MM.1S (cell line): ENCODE data around the gene IFT172.

ENCODE experiments used
- DNase-seq: peaks from one replicate; pipeline ENCODE4 v3.0.0-alpha.2; 2015
- H2AFZ ChIP-seq: fragments of 300-600 bp; sonication (generic); 2 replicates; pipeline ENCODE4 v1.6.0; 2016; ENCODE audit warnings: antibody characterized with exemption, low read length
- H3F3A ChIP-seq: fragments of 300-600 bp; sonication (generic); 2 replicates; pipeline ENCODE4 v1.6.1; 2016; ENCODE audit warnings: mild to moderate bottlenecking, antibody characterized with exemption, low read length, moderate library complexity, mixed read lengths; ENCODE audit not compliant: insufficient read depth
- H3K27ac ChIP-seq: fragments of 300-600 bp; sonication (generic); 2 replicates; pipeline ENCODE4 v1.5.1; 2016; ENCODE audit warnings: mild to moderate bottlenecking, low read length
- H3K27me3 ChIP-seq: fragments of 300-600 bp; sonication (generic); replicated peaks from 2 replicates; pipeline ENCODE4 v1.6.0; 2016; ENCODE audit warnings: low read length; ENCODE audit not compliant: insufficient read depth
- H3K36me3 ChIP-seq: fragments of 300-600 bp; sonication (generic); replicated peaks from 2 replicates; pipeline ENCODE4 v1.6.1; 2016; ENCODE audit warnings: mild to moderate bottlenecking, low read length, mixed read lengths; ENCODE audit not compliant: insufficient read depth
- H3K4me1 ChIP-seq: fragments of 300-600 bp; sonication (generic); 2 replicates; pipeline ENCODE4 v1.6.1; 2016; ENCODE audit warnings: low read length, mixed read lengths
- H3K4me2 ChIP-seq: fragments of 300-600 bp; sonication (generic); 2 replicates; pipeline ENCODE4 v1.6.0; 2016; ENCODE audit warnings: low read depth, low read length
- H3K4me3 ChIP-seq: fragments of 300-600 bp; sonication (generic); 2 replicates; pipeline ENCODE4 v1.5.1; 2016; ENCODE audit warnings: low read length, mixed read lengths
- H3K79me2 ChIP-seq: fragments of 300-600 bp; sonication (generic); 2 replicates; pipeline ENCODE4 v1.6.1; 2016; ENCODE audit warnings: mixed run types, low read length, mixed read lengths
- H3K9ac ChIP-seq: fragments of 300-600 bp; sonication (generic); 2 replicates; pipeline ENCODE4 v1.6.1; 2016; ENCODE audit warnings: low read length, mixed read lengths
- H3K9me2 ChIP-seq: fragments of 300-600 bp; sonication (generic); replicated peaks from 2 replicates; pipeline ENCODE4 v1.6.1; 2016; ENCODE audit warnings: mild to moderate bottlenecking, low read length, mixed read lengths; ENCODE audit not compliant: insufficient read depth
- H3K9me3 ChIP-seq: fragments of 300-600 bp; sonication (generic); replicated peaks from 2 replicates; pipeline ENCODE4 v1.6.1; 2016; ENCODE audit warnings: mild to moderate bottlenecking, low read length, mixed read lengths; ENCODE audit not compliant: insufficient read depth
- H4K20me1 ChIP-seq: fragments of 300-600 bp; sonication (generic); 2 replicates; pipeline ENCODE4 v1.6.1; 2016; ENCODE audit warnings: mild to moderate bottlenecking, low read length, moderate library complexity, mixed read lengths; ENCODE audit not compliant: insufficient read depth
- EZH2 ChIP-seq: fragments of 300-600 bp; sonication (generic); optimal IDR thresholded peaks from 2 replicates; pipeline ENCODE3; 2017; ENCODE audit warnings: low read depth, mild to moderate bottlenecking, antibody characterized with exemption, low read length, mixed read lengths
- EZH2phosphoT487 ChIP-seq: fragments of 300-600 bp; sonication (generic); IDR thresholded peaks from 2 replicates; pipeline ENCODE4 v1.6.1; 2018; ENCODE audit warnings: antibody characterized with exemption, low read length
- TF ChIP-seq, protein P1 (sequence below): fragments of 300-600 bp; sonication (generic); IDR thresholded peaks from 2 replicates; pipeline ENCODE4 v1.5.1; 2016; ENCODE audit warnings: antibody characterized with exemption, low read length, mixed read lengths

Gene IFT172

DNA sequence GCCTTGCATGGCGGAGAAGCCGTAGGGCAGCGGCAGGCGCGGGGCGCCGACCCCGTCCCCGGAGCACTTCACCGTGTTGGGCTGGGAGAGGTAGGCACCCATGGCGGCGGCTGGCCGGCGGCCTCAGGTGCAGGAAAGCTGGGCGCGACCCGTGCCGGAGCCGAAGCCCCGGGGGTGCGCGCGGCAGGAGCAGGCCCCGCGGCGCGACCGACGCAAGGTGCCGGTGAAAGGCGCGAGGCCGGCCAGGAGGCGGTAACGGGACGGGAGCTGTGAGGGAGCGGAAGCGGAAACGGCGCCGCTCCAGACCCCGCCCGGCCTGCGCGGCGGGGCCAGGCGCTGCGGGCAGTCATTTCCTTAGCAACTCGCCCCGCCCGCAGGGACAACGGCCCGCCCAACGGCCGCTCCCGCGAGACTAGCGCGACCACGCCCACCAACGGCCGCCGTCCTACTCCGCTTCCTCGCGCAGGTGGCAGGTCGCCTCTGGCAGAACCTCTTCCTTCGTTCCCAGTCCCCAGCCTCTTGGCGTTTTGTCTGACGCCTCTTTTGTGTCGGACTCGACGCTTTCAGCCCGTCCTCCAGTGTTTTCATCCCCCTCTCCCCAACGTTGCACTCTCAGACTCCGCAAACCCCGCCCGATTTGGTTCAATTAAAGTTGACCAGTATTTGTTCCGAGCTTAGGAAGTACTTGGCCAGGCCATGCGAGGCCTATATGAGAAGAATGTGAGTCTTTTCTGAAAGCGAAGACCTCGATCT lies 80.0 kb downstream of the IFT172 start, which contains the start of gene PPM1G:
TSS of gene PPM1G (minus strand) at position 271 of the 753 bp plus-strand sequence. CDS start at position 102, 169 bp downstream.
- peaks cover 14% of the 10 kb centered on the region; the same call in 1 of the 2 replicates for H3F3A ChIP-seq
- peak within 1 kb of the TSS; percentile 95 for H3K4me3 ChIP-seq
- TF ChIP-seq EZH2phosphoT487 (no peak), EZH2 (no peak)
- TF ChIP-seq, protein P1, sequence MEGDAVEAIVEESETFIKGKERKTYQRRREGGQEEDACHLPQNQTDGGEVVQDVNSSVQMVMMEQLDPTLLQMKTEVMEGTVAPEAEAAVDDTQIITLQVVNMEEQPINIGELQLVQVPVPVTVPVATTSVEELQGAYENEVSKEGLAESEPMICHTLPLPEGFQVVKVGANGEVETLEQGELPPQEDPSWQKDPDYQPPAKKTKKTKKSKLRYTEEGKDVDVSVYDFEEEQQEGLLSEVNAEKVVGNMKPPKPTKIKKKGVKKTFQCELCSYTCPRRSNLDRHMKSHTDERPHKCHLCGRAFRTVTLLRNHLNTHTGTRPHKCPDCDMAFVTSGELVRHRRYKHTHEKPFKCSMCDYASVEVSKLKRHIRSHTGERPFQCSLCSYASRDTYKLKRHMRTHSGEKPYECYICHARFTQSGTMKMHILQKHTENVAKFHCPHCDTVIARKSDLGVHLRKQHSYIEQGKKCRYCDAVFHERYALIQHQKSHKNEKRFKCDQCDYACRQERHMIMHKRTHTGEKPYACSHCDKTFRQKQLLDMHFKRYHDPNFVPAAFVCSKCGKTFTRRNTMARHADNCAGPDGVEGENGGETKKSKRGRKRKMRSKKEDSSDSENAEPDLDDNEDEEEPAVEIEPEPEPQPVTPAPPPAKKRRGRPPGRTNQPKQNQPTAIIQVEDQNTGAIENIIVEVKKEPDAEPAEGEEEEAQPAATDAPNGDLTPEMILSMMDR: no peak
- no peaks in the 10 kb centered on the region for H3K9me2 ChIP-seq
- peaks cover 49% of the 10 kb centered on the region for H3K79me2 ChIP-seq
- H3K4me1 ChIP-seq: peaks cover 10% of the 10 kb centered on the region
- DNase-seq: peak; percentile 95
- peak within 1 kb of the TSS; percentile 75 for H3K27ac ChIP-seq
- H3K9me3 ChIP-seq: no peaks in the 10 kb centered on the region
- H2AFZ ChIP-seq: peak within 1 kb of the TSS; percentile 99
- H3K9ac ChIP-seq: peak within 1 kb of the TSS; percentile 91
- H3K27me3 ChIP-seq: no peaks in the 10 kb centered on the region
- H4K20me1 ChIP-seq: peaks cover 5% of the 10 kb centered on the region; the same call in 1 of the 2 replicates
- H3K36me3 ChIP-seq: 0 out of 2 replicates have a peak, but pooled peaks cover 3% of the 10 kb centered on the region
- peak within 1 kb of the TSS; percentile 97 for H3K4me2 ChIP-seq

DNA sequence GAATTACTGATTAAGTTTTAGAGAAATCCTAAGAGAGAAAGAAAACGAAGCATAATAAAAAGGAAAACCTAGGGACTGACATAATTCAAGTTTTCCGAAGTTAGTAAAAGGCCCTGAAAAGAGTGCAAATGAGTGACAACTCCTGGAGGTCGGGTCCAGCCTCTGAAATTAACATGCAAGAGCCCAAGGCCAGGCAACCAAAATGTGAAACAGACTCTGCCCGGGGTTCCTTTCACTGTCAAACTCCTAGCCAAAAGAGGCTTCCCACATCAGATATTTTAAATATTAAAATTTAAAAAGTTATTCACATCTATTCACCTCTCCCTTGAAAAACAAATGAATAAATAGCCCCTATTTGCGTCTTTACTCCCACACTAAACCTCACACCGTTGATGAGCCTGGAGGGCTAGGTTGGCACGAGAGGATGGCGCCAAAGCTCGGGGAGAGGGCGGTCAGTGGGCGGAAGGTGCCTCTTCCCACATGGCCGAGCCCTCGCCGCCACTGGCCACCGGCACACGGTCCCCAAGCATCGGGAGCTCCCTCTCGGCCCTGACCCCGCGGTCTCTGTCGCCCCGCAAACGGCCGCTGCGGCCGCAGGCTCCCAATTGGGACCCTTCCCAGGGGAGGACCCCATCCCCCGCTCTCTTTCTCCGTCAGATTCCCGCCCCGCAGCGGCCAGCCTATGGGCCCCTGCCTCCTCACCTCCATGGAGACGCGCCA lies 80.8 kb downstream of the IFT172 start:
- H3K79me2 ChIP-seq: peaks cover 56% of the 10 kb centered on the region
- H3K9ac ChIP-seq: peak overlapping the region; percentile 91
- TF ChIP-seq, protein P1: no peak
- TF ChIP-seq EZH2 (no peak), EZH2phosphoT487 (no peak)
- H3K27me3 ChIP-seq: no peaks in the 10 kb centered on the region
- peaks cover 10% of the 10 kb centered on the region; the same call in 1 of the 2 replicates for H4K20me1 ChIP-seq
- H3K9me3 ChIP-seq: no peaks in the 10 kb centered on the region
- H3F3A ChIP-seq: peaks cover 14% of the 10 kb centered on the region; the same call in 1 of the 2 replicates
- peak overlapping the region; percentile 95 for H3K4me3 ChIP-seq
- H3K9me2 ChIP-seq: no peaks in the 10 kb centered on the region
- peaks cover 10% of the 10 kb centered on the region for H3K4me1 ChIP-seq
- H3K4me2 ChIP-seq: peak overlapping the region; percentile 62
- H3K27ac ChIP-seq: peak overlapping the region; percentile 75
- peak overlapping the region; percentile 88 for H2AFZ ChIP-seq
- peak; percentile 43 for DNase-seq
- 0 out of 2 replicates have a peak, but pooled peaks cover 3% of the 10 kb centered on the region for H3K36me3 ChIP-seq

GRCh38 chr2:27407798-27408491 lies 81.6 kb downstream of the IFT172 start:
- H3K9ac ChIP-seq: peak overlapping the region; percentile 91; the same call in 1 of the 2 replicates
- H3K27me3 ChIP-seq: no peaks in the 10 kb centered on the region
- H3K27ac ChIP-seq: peak overlapping the region; percentile 75; the same call in 1 of the 2 replicates
- H4K20me1 ChIP-seq: peaks cover 16% of the 10 kb centered on the region
- peak overlapping the region; percentile 95 for H3K4me3 ChIP-seq
- no peaks in the 10 kb centered on the region for H3K9me2 ChIP-seq
- peaks cover 10% of the 10 kb centered on the region for H3K4me1 ChIP-seq
- H3K4me2 ChIP-seq: peak overlapping the region; percentile 62
- 0 out of 2 replicates have a peak, but pooled peaks cover 3% of the 10 kb centered on the region for H3K36me3 ChIP-seq
- no peak for DNase-seq
- H2AFZ ChIP-seq: no peak overlapping the region
- H3F3A ChIP-seq: peaks cover 14% of the 10 kb centered on the region; the same call in 1 of the 2 replicates
- no peaks in the 10 kb centered on the region for H3K9me3 ChIP-seq
- TF ChIP-seq, protein P1: peak; percentile 37
- no peak for TF ChIP-seq EZH2phosphoT487
- peaks cover 64% of the 10 kb centered on the region for H3K79me2 ChIP-seq
